Endothelial cell of umbilical vein (primary cell): ENCODE measurements around the gene SPDEF. TPM values are rescaled to one million over a fixed set of nuclear protein-coding genes. Genes with fewer than 3 reads are reported as not detected.

Source experiments
- BruUV-seq: library from RNA; stranded (reverse); fragments of 400-500 nt; replicated peaks from 2 replicates; lab custom pipeline; 2021; lab: Mats Ljungman, UMichigan
- CTCF ChIA-PET: fragments of 300-600, 350-600 bp; sonication (Branson Sonifier 250); formaldehyde crosslinking; loops from one replicate; lab custom pipeline; 2021; ENCODE audit warnings: antibody characterized with exemption, inconsistent platforms; lab: Charles Lee
- POLR2A ChIA-PET: fragments of 300-600, 350-600 bp; sonication (Branson Sonifier 250); formaldehyde crosslinking; loops from one replicate; lab custom pipeline; 2021; ENCODE audit warnings: antibody characterized with exemption, inconsistent platforms; lab: Charles Lee
- DNase-seq: peaks from one replicate; pipeline ENCODE4 v3.0.0-alpha.2; 2011; ENCODE audit warnings: low read depth, low spot score
- FAIRE-seq: peaks from 2 replicates; lab custom pipeline; 2011; peaks lifted over from hg19 to GRCh38; lab: Jason Lieb, UNC
- H2AFZ ChIP-seq: 2 replicates; pipeline ENCODE4 v1.6.0; 2012; ENCODE audit warnings: low read depth, low read length, control low read depth, inconsistent platforms
- H3K27ac ChIP-seq: 2 replicates; pipeline ENCODE4 v1.5.1; 2011; ENCODE audit warnings: low read depth, mild to moderate bottlenecking, control low read depth, low read length, moderate library complexity; ENCODE audit not compliant: insufficient read depth
- H3K27me3 ChIP-seq, 2 experiments: 2 replicates each; pipeline versions ENCODE4 v1.6.0 to v1.6.1; 2011; ENCODE audit warnings: low read length in 2 of 2, mixed read lengths in 1 of 2; ENCODE audit not compliant: control insufficient read depth in 2 of 2, insufficient read depth in 2 of 2
- H3K36me3 ChIP-seq, 2 experiments: 2 replicates in 1 of 2; 3 replicates in 1 of 2; pipeline ENCODE4 v1.5.1; 2011; ENCODE audit warnings: low read length in 2 of 2, mild to moderate bottlenecking in 1 of 2, moderate library complexity in 1 of 2; ENCODE audit not compliant: control insufficient read depth in 2 of 2, insufficient read depth in 2 of 2; ENCODE audit errors: extremely low read depth in 1 of 2
- H3K4me1 ChIP-seq: 3 replicates; pipeline ENCODE4 v1.5.1; 2011; ENCODE audit warnings: mild to moderate bottlenecking, low read length; ENCODE audit not compliant: control insufficient read depth, insufficient read depth; ENCODE audit errors: extremely low read depth
- H3K4me2 ChIP-seq: 2 replicates; pipeline ENCODE4 v1.6.1; 2011; ENCODE audit warnings: low read length, control low read depth, mixed read lengths; ENCODE audit not compliant: insufficient read depth
- H3K4me3 ChIP-seq, 3 experiments: fragments of 200-600 bp in 1 of 3; sonication (generic), shearing (Covaris generic) in 1 of 3; replicated peaks in 1 of 3; 2 replicates each; pipeline ENCODE4 v1.5.1; 2011 to 2016; ENCODE audit warnings: control low read depth in 3 of 3, low read length in 3 of 3, mild to moderate bottlenecking in 2 of 3, inconsistent platforms in 1 of 3, low read depth in 1 of 3, moderate library complexity in 1 of 3; ENCODE audit not compliant: insufficient read depth in 1 of 3
- H3K79me2 ChIP-seq: 2 replicates; pipeline ENCODE4 v1.6.0; 2012; ENCODE audit warnings: low read length, inconsistent platforms; ENCODE audit not compliant: control insufficient read depth, insufficient read depth
- H3K9ac ChIP-seq: replicated peaks from 2 replicates; pipeline ENCODE3; 2011; ENCODE audit warnings: low read length, control low read depth; ENCODE audit not compliant: insufficient read depth; ENCODE audit errors: extremely low read depth
- H3K9me1 ChIP-seq: replicated peaks from 3 replicates; pipeline ENCODE4 v1.6.0; 2011; ENCODE audit warnings: mild to moderate bottlenecking, low read length; ENCODE audit not compliant: control insufficient read depth, insufficient read depth; ENCODE audit errors: extremely low read depth
- H3K9me3 ChIP-seq: replicated peaks from 2 replicates; pipeline ENCODE4 v1.5.1; 2012; ENCODE audit warnings: low read length, inconsistent platforms; ENCODE audit not compliant: control insufficient read depth, insufficient read depth
- H4K20me1 ChIP-seq: replicated peaks from 2 replicates; pipeline ENCODE3; 2011; ENCODE audit warnings: mild to moderate bottlenecking, low read length; ENCODE audit not compliant: control insufficient read depth, insufficient read depth; ENCODE audit errors: extremely low read depth
- EZH2 ChIP-seq: IDR thresholded peaks from 2 replicates; pipeline ENCODE4 v1.6.1; 2012; ENCODE audit warnings: borderline replicate concordance, low read depth, mild to moderate bottlenecking, moderate library complexity, low read length, inconsistent platforms; ENCODE audit not compliant: severe bottlenecking
- FOS ChIP-seq: IDR thresholded peaks from 2 replicates; pipeline ENCODE4 v1.6.1; 2011; ENCODE audit warnings: mild to moderate bottlenecking, low read length, moderate library complexity, borderline replicate concordance; ENCODE audit not compliant: insufficient read depth
- GATA2 ChIP-seq: IDR thresholded peaks from 2 replicates; pipeline ENCODE4 v1.7.0; 2011; ENCODE audit warnings: low read depth, mild to moderate bottlenecking, moderate library complexity, mixed read lengths, low read length; ENCODE audit not compliant: insufficient read length, insufficient read depth
- JUN ChIP-seq: IDR thresholded peaks from 2 replicates; pipeline ENCODE4 v1.6.1; 2011; ENCODE audit warnings: borderline replicate concordance, low read depth; ENCODE audit not compliant: insufficient read length, insufficient read depth
- MAX ChIP-seq: IDR thresholded peaks from 2 replicates; pipeline ENCODE4 v1.6.1; 2011; ENCODE audit not compliant: insufficient read depth, insufficient read length
- MYC ChIP-seq: IDR thresholded peaks from one replicate; pipeline ENCODE4 v1.6.1; 2011; ENCODE audit warnings: mild to moderate bottlenecking, low read depth, low read length
- POLR2A ChIP-seq: IDR thresholded peaks from 2 replicates; pipeline ENCODE4 v1.6.1; 2012; ENCODE audit warnings: low read depth, mild to moderate bottlenecking, control low read depth, low read length
- POLR2AphosphoS5 ChIP-seq: IDR thresholded peaks from 2 replicates; pipeline ENCODE4 v1.6.1; 2012; ENCODE audit warnings: low read depth, mild to moderate bottlenecking, control low read depth, low read length, moderate library complexity; ENCODE audit not compliant: insufficient read depth
- dilution Hi-C: fragments of 300-500 bp; cut with MboI; formaldehyde crosslinking; loops from one replicate; pipeline ENCODE4 v1.15.0; 2019; ENCODE audit warnings: low sequenced_read_pairs; ENCODE audit not compliant: extremely low pct_ligation_motif_present
- intact Hi-C: fragments of 100-400 bp; cut with micrococcal nuclease; formaldehyde crosslinking; loops from one replicate; pipeline ENCODE4 v1.10.0; 2022
- polyA plus RNA-seq, 4 experiments: library from polyadenylated mRNA; depleted of rRNA in 3 of 4; stranded (reverse) in 3 of 4; unstranded in 1 of 4; fragments of >200 nt; gene quantifications; 2 replicates each; pipeline versions ENCODE4 v1.2.1 to v1.2.3, GENCODE V29; 2011 to 2012; ENCODE audit warnings: missing spikeins in 1 of 4
- total RNA-seq: library from RNA; stranded (reverse); gene quantifications from 2 replicates; pipeline ENCODE4 v1.2.3, GENCODE V29; 2021
- TF ChIP-seq, protein P1 (sequence below), 2 donors: IDR thresholded peaks; 1 replicate in 1 of 2; 2 replicates in 1 of 2; pipeline ENCODE4 v1.5.1; 2011; ENCODE audit warnings: low read length in 2 of 2, mild to moderate bottlenecking in 2 of 2, moderate library complexity in 2 of 2, control low read depth in 1 of 2, inconsistent platforms in 1 of 2, low read depth in 1 of 2; ENCODE audit not compliant: insufficient read depth in 1 of 2; ENCODE audit errors: extremely low read depth in 1 of 2

SPDEF gene
- total and polyA plus RNA-seq, 2 donors (not counting 3 experiments of a cell fraction or from before 2014, with no cell fraction given) = not detected

- POLR2A ChIA-PET = interaction anchor here (0.6 kb wide), 1 partner anchor 675 kb away, joined by 3 read pairs; no protein-coding TSS in a partner anchor
- CTCF ChIA-PET = interaction anchor here (1.3 to 2.4 kb wide), 3 partner anchors 11 to 139 kb away, joined by 3 to 13 read pairs (median 9); no protein-coding TSS in a partner anchor
- H3K4me3 ChIP-seq = no peak overlapping the region
Measured at GRCh38 chr6:34598712-34599111, 42.6 kb upstream of the SPDEF start.

DNA sequence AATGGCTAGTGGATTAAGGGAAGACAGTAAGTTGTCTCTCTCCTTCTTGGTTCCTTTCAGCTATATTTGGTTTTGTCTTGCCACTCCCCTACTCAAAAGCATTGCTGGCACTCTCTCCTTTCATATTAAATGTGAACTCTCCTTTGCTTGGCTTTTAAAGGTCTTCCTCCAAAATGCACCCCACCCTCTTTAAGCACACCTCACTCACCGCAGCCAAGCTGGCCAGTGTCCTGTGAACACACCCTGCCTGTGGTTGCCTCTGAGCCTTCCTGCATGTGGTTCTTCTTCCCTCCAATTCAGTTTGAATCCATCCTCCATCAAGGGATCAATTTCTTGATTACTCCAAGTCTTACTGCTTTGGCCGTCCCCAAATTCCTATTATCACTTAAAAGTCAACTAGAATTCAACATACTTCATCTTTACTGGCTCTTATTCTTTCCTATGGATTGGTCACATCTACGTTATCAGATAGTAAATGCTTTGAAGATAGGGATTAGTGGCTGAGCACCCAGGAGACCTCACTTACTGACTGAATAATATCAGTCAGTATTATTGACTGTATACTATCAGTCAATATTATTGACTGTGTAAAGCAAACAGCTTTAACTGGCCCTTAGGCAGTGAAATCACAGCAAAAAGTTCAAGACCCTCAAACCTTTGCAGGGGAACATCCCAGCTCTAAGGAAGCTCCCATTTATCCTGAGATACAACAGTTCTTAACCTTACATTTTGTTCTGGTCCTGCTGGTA lies 41.6 kb upstream of the SPDEF start:
- ChIA-PET CTCF (interaction anchor here (1.3 to 2.4 kb wide), 3 partner anchors 12 to 138 kb away, joined by 3 to 13 read pairs (median 9); no protein-coding TSS in a partner anchor), POLR2A (no interaction called here)
- dilution Hi-C loops = no loop called here
- H3K79me2 ChIP-seq = peaks cover 17% of the 10 kb centered on the region
- H3K4me1 ChIP-seq = no peaks in the 10 kb centered on the region
- H4K20me1 ChIP-seq = peaks cover 2% of the 10 kb centered on the region
- DNase-seq (no peak), FAIRE-seq (no peak)
- H3K27ac ChIP-seq = no peak overlapping the region
- no TSS peak for BruUV-seq
- no peaks in the 10 kb centered on the region for H3K9me1 ChIP-seq
- no peak for TF ChIP-seq GATA2
- TF ChIP-seq MYC = no peak
- no peak for TF ChIP-seq MAX
- TF ChIP-seq POLR2A = no peak
- TF ChIP-seq EZH2 = no peak
- TF ChIP-seq FOS = no peak
- TF ChIP-seq JUN = no peak
- no peak for TF ChIP-seq POLR2AphosphoS5
- TF ChIP-seq, protein P1, sequence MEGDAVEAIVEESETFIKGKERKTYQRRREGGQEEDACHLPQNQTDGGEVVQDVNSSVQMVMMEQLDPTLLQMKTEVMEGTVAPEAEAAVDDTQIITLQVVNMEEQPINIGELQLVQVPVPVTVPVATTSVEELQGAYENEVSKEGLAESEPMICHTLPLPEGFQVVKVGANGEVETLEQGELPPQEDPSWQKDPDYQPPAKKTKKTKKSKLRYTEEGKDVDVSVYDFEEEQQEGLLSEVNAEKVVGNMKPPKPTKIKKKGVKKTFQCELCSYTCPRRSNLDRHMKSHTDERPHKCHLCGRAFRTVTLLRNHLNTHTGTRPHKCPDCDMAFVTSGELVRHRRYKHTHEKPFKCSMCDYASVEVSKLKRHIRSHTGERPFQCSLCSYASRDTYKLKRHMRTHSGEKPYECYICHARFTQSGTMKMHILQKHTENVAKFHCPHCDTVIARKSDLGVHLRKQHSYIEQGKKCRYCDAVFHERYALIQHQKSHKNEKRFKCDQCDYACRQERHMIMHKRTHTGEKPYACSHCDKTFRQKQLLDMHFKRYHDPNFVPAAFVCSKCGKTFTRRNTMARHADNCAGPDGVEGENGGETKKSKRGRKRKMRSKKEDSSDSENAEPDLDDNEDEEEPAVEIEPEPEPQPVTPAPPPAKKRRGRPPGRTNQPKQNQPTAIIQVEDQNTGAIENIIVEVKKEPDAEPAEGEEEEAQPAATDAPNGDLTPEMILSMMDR (IDR thresholded peaks at IDR 0.05; ENCODE audit: extremely low read depth in 1 of 2, insufficient read depth in 1 of 2, low read depth in 1 of 2, low read length in 2 of 2) = no peak
- no peak overlapping the region for H2AFZ ChIP-seq
- no peaks in the 10 kb centered on the region for H3K27me3 ChIP-seq
- H3K36me3 ChIP-seq = no peaks in the 10 kb centered on the region
- no peak overlapping the region for H3K4me3 ChIP-seq
- H3K4me2 ChIP-seq = no peak overlapping the region
- no peak overlapping the region for H3K9ac ChIP-seq
- intact Hi-C loops = no loop called here
- no peaks in the 10 kb centered on the region for H3K9me3 ChIP-seq

More at GRCh38 chr6:34598712-34599111, 42.6 kb upstream of the SPDEF start:
- H3K36me3 ChIP-seq = no peaks in the 10 kb centered on the region
- H3K4me1 ChIP-seq = no peaks in the 10 kb centered on the region
- H3K4me2 ChIP-seq = no peak overlapping the region
- no peak overlapping the region for H2AFZ ChIP-seq
- DNase-seq (no peak), FAIRE-seq (no peak)
- no peak overlapping the region for H3K9ac ChIP-seq
- no peaks in the 10 kb centered on the region for H3K27me3 ChIP-seq
- peaks cover 18% of the 10 kb centered on the region for H3K79me2 ChIP-seq
- dilution Hi-C loops = no loop called here
- no peaks in the 10 kb centered on the region for H3K9me1 ChIP-seq
- TF ChIP-seq JUN (no peak), POLR2A (no peak), EZH2 (no peak), FOS (no peak), POLR2AphosphoS5 (no peak), MYC (no peak)
- no peak overlapping the region for H3K27ac ChIP-seq
- H3K9me3 ChIP-seq = no peaks in the 10 kb centered on the region
- no TSS peak for BruUV-seq
- peaks cover 2% of the 10 kb centered on the region for H4K20me1 ChIP-seq
- intact Hi-C loops = no loop called here
